Ascending aorta (tissue), 2 donors: Measurements from ENCODE around the gene LAMA3. TPM values are rescaled to one million over a fixed set of nuclear protein-coding genes. Genes with fewer than 3 reads are reported as not detected.

ENCODE experiments used
- DNase-seq, 2 donors: peaks; one replicate each; pipeline ENCODE4 v3.0.0-alpha.2; 2019; ENCODE audit warnings: low spot score in 2 of 2
- H3K27ac ChIP-seq, 2 donors: fragments of 200-600 bp; sonication (generic); one replicate each; pipeline ENCODE4 v1.5.1; 2016 to 2017; ENCODE audit warnings: mild to moderate bottlenecking in 1 of 2
- H3K27me3 ChIP-seq: fragments of 200-600 bp; sonication (generic); one replicate; pipeline ENCODE4 v1.5.1; 2017
- H3K36me3 ChIP-seq, 2 donors: fragments of 200-600 bp; sonication (generic); one replicate each; pipeline ENCODE4 v1.5.1; 2016
- H3K4me1 ChIP-seq, 2 donors: fragments of 200-600 bp; sonication (generic); one replicate each; pipeline ENCODE4 v1.5.1; 2016 to 2017; ENCODE audit warnings: mild to moderate bottlenecking in 1 of 2
- H3K4me3 ChIP-seq, 2 donors: fragments of 200-600 bp; sonication (generic); one replicate each; pipeline ENCODE4 v1.5.1; 2016 to 2017; ENCODE audit warnings: mild to moderate bottlenecking in 1 of 2
- H3K9me3 ChIP-seq, 2 donors: fragments of 200-600 bp; sonication (generic); one replicate each; pipeline ENCODE4 v1.5.1; 2016
- intact Hi-C: fragments of 100-400 bp; cut with DNase I; formaldehyde crosslinking; loops from one replicate; pipeline ENCODE4 v1.15.1; 2023
- total RNA-seq: library from RNA; depleted of rRNA; stranded (reverse); fragments of >200 nt; gene quantifications from one replicate; pipeline ENCODE4 v1.1.0, GENCODE V29; 2016
- TF ChIP-seq, protein P1 (sequence below), 3 experiments: fragments of 200-600 bp in 2 of 3; fragments of 450-650 bp in 1 of 3; sonication (generic) in 2 of 3; IDR thresholded peaks; one replicate each; pipeline ENCODE4 v1.5.1; 2016 to 2019; ENCODE audit warnings: antibody characterized with exemption in 3 of 3, mild to moderate bottlenecking in 1 of 3, moderate library complexity in 1 of 3

The LAMA3 gene
- total RNA-seq, 1 donor from 2014 or later = 27.2 TPM

DNA sequence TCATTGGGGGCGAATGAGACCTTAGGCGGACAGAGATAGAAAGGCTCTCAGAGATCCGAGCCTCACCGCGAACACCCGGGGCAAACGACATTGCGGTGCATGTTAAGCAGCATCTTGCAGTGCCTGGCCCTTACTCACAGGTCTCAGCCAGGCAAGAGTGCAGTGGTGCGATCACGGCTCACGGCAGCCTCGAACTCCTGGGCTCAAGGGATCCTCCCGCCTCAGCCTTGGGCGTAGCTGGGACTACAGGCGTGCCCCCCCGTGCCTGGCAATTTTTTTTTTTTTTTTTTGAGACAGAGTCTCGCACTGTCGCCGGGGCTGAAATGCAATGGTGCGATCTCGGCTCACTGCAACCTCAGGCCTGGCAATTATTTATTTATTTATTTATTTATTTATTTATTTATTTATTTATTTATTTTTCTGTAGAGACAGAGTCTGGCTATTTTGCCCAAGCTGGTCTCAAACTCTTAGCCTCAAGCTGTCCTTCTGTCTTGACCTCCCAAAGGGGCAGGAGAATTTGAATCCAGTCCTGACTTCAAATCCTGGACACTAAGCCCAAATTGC lies 1.3 kb downstream of the LAMA3 start:
- H3K9me3 ChIP-seq = no peaks in the 10 kb centered on the region
- peaks cover 0 to 5% of the 10 kb centered on the region in 2 donors for H3K4me1 ChIP-seq
- peak overlapping the region in 1 of 2 donors; percentile 80 for H3K4me3 ChIP-seq
- no peak for DNase-seq
- H3K36me3 ChIP-seq = no peaks in the 10 kb centered on the region
- intact Hi-C loops = no loop called here
- TF ChIP-seq, protein P1, sequence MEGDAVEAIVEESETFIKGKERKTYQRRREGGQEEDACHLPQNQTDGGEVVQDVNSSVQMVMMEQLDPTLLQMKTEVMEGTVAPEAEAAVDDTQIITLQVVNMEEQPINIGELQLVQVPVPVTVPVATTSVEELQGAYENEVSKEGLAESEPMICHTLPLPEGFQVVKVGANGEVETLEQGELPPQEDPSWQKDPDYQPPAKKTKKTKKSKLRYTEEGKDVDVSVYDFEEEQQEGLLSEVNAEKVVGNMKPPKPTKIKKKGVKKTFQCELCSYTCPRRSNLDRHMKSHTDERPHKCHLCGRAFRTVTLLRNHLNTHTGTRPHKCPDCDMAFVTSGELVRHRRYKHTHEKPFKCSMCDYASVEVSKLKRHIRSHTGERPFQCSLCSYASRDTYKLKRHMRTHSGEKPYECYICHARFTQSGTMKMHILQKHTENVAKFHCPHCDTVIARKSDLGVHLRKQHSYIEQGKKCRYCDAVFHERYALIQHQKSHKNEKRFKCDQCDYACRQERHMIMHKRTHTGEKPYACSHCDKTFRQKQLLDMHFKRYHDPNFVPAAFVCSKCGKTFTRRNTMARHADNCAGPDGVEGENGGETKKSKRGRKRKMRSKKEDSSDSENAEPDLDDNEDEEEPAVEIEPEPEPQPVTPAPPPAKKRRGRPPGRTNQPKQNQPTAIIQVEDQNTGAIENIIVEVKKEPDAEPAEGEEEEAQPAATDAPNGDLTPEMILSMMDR (IDR thresholded peaks at IDR 0.05) = no peak
- no peak overlapping the region for H3K27ac ChIP-seq
- no peaks in the 10 kb centered on the region for H3K27me3 ChIP-seq

DNA sequence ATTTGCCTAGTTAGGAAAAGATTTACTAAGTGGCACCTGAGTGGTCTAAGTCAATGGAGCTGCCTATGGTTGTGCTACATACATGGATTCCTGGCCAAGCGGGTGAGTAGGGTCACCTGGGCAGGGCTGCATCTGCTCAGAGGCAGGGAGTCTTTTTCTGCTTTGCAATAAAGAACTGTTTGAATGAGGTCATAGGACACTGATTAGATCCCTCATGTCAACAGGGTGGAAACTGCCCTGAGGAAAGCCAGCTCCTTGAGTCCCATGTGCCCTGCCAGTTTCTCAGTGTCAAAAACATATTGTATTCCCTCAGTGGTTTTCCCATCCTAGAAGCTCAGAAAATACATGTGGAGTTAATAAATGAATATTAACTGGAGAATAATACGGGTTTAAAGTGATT lies 4.6 kb downstream of the LAMA3 start:
- H3K4me1 ChIP-seq = peaks cover 0 to 3% of the 10 kb centered on the region in 2 donors
- H3K27me3 ChIP-seq = no peaks in the 10 kb centered on the region
- TF ChIP-seq, protein P1 (IDR thresholded peaks at IDR 0.05) = no peak
- no peaks in the 10 kb centered on the region for H3K9me3 ChIP-seq
- intact Hi-C loops = no loop called here
- H3K27ac ChIP-seq = no peak overlapping the region
- no peaks in the 10 kb centered on the region for H3K36me3 ChIP-seq
- no peak overlapping the region for H3K4me3 ChIP-seq
- DNase-seq = no peak

DNA sequence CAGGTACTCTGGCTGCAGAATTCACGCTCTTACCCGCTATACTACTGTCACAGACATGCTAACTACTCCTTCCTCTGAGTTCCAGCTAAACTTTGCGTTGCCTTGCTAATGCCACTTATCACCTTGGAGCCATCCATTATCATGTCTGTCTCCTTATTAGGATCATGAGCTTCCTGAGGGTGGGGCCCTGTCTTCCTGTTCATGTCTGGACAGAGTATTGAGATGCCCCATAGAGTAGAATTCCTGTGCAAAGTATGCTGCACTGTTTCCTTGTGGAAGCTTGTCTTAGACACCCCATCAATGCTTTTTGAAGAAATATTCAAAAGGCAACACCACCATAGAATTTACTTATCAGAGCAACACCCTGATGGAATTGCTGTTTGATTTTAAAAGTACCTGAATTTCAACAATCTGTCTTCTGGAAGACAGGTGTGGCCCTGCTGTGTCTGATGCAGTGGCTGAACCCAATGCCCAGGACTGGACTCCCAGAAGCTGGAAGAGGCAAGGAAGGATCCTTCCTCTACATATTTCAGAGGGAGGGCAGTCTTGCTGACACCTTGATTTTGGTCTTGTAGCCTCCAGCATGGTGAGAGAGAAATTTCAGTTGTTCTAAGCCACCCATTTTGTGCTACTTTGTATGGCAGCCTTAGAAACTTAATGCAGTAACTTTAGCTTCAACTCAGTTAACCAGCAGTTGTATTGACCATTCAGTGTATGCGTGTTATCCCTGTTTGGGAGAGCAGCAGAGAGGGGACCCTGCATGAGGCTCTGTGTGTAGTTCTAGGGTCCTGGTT lies 5.6 kb downstream of the LAMA3 start:
- Histone ChIP-seq H3K9me3 (no peaks in the 10 kb centered on the region), H3K27ac (no peak overlapping the region), H3K36me3 (no peaks in the 10 kb centered on the region), H3K4me3 (no peak overlapping the region), H3K4me1 (no peaks in the 10 kb centered on the region), H3K27me3 (no peaks in the 10 kb centered on the region)
- intact Hi-C loops = no loop called here
- TF ChIP-seq, protein P1 (IDR thresholded peaks at IDR 0.05) = no peak
- DNase-seq = no peak

DNA sequence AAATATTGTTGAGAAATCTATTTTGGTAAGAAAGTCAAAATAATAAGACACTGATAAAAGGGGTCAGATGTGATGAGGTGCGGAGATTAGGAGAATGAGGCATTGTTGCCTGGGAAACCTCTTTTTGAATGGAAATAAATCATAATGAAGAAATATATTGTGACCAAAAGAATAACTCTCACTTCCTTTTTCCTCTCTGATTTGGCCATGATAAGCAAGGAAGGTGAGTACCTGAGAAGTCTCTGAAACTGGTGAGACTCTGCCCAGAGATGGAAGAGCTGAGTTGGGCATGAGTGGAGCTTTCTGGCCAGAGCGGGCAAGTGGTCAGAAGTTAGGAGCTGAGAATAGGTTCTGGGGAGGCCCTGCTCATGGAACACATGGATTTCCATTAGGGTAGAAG lies 11.8 kb downstream of the LAMA3 start:
- no peak overlapping the region for H3K4me3 ChIP-seq
- no peak for DNase-seq
- no peak overlapping the region for H3K27ac ChIP-seq
- H3K36me3 ChIP-seq = no peaks in the 10 kb centered on the region
- intact Hi-C loops = no loop called here
- no peaks in the 10 kb centered on the region for H3K9me3 ChIP-seq
- TF ChIP-seq, protein P1 (IDR thresholded peaks at IDR 0.05) = no peak
- no peaks in the 10 kb centered on the region for H3K4me1 ChIP-seq
- no peaks in the 10 kb centered on the region for H3K27me3 ChIP-seq

DNA sequence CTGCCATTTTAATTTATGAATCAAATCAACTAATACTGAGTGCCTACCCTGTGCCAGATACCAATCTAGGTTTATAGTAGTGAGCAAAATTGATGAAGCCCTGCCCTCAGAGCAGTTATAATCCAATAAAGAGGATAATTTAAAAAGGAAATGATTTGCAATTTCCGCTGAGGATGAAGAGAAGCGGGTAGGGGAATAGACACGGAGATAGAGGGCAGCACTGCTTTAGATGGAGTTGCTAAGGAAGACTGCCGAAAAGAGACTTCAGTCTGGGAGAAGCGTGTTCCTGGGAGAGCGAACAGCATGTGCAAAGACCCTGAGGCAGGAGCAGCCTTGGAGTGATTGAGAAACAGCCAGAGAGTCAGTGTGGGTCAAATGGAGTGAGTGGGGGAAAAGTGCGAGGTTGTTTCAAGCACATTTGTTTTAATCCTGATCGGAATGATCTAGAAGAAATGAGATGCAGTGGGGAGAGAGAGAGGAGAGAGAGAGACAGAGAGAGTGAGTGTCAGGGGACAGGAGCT lies 12.4 kb downstream of the LAMA3 start:
- H3K27ac ChIP-seq = no peak overlapping the region
- intact Hi-C loops = no loop called here
- no peaks in the 10 kb centered on the region for H3K9me3 ChIP-seq
- H3K27me3 ChIP-seq = no peaks in the 10 kb centered on the region
- DNase-seq = no peak
- H3K4me3 ChIP-seq = no peak overlapping the region
- no peaks in the 10 kb centered on the region for H3K4me1 ChIP-seq
- TF ChIP-seq, protein P1 (IDR thresholded peaks at IDR 0.05) = no peak
- H3K36me3 ChIP-seq = no peaks in the 10 kb centered on the region
